ENCODE results near the gene CTNND1. TPM values are rescaled to one million over a fixed set of nuclear protein-coding genes. Genes with fewer than 3 reads are reported as not detected.
"Not testable (repeated sequence)": the region's sequence is repeated elsewhere in the genome, so short reads cannot be mapped to it uniquely, and the experiment has no call there.

Gene CTNND1
- total RNA-seq, 4 donors from 2014 or later: 19.7 to 29.8 (median 24.5) TPM

DNA sequence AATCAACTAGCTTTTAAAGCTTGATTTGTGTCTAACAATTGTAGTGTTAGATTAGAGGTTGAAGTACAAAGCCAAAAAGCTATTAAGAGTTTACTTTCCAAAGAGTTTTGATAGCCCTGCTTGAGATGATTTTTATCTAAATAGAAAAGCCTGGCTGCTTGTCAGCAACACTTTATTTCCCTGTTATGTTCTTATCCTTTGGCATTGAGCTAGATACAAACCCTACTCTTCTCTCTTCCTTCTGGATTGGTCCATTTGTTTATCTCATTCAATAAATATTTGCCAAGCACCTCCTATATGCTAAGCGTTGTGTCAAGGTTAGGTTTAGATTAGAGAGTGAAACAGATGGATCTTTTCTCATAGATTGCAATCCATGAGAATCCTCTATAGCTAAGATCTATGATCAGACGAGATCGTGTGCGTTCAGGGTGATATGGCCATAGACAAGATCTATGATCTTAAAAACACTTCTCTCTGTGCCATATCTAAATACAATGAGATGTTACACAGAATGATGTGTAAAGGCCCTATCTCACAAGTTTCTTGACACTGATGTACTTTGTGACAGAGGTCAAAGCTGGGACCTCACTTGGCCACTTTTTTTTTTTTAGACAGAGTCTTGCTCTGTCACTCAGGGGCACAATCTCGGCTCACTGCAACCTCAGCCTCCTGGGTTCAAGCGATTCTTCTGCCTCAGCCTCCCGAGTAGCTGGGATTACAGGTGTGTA, 57.8 kb downstream of the CTNND1 start:
- intact Hi-C loops (cut with DNase I; ENCODE audit: low total_unique reads): no loop called here
- no peak overlapping the region for H3K4me3 ChIP-seq
- in situ Hi-C loops (cut with MboI; ENCODE audit: low sequenced_read_pairs in 4 of 4): loop anchor here in 1 of 4 donors (25.0 kb wide), 2 partner anchors 257 to 693 kb away; partner anchors contain the start of genes OR5B21 and UBE2L6
- H3K4me1 ChIP-seq: no peaks in the 10 kb centered on the region
- DNase-seq (no peak), ATAC-seq (no peak)
- TF ChIP-seq POLR2A (IDR thresholded peaks at IDR 0.05): no peak
- TF ChIP-seq, protein P1, sequence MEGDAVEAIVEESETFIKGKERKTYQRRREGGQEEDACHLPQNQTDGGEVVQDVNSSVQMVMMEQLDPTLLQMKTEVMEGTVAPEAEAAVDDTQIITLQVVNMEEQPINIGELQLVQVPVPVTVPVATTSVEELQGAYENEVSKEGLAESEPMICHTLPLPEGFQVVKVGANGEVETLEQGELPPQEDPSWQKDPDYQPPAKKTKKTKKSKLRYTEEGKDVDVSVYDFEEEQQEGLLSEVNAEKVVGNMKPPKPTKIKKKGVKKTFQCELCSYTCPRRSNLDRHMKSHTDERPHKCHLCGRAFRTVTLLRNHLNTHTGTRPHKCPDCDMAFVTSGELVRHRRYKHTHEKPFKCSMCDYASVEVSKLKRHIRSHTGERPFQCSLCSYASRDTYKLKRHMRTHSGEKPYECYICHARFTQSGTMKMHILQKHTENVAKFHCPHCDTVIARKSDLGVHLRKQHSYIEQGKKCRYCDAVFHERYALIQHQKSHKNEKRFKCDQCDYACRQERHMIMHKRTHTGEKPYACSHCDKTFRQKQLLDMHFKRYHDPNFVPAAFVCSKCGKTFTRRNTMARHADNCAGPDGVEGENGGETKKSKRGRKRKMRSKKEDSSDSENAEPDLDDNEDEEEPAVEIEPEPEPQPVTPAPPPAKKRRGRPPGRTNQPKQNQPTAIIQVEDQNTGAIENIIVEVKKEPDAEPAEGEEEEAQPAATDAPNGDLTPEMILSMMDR (IDR thresholded peaks at IDR 0.05 in 4 of 5, conservative IDR thresholded peaks at IDR 0.05 in 1 of 5): no peak
- peaks cover 0 to 37% of the 10 kb centered on the region in 2 donors for H3K36me3 ChIP-seq
- no peaks in the 10 kb centered on the region for H3K9me3 ChIP-seq
- no peak overlapping the region for H3K27ac ChIP-seq
- no peaks in the 10 kb centered on the region for H3K27me3 ChIP-seq

- intact Hi-C loops (cut with DNase I; ENCODE audit: low total_unique reads): loop anchor here (5.0 kb wide), 1 partner anchor 262 kb away; no protein-coding TSS in a partner anchor
- H3K27me3 ChIP-seq: no peaks in the 10 kb centered on the region
- DNase-seq (no peak), ATAC-seq (no peak)
- TF ChIP-seq, protein P1 (IDR thresholded peaks at IDR 0.05 in 4 of 5, conservative IDR thresholded peaks at IDR 0.05 in 1 of 5): no peak
- TF ChIP-seq POLR2A (IDR thresholded peaks at IDR 0.05): no peak
- in situ Hi-C loops (cut with MboI; ENCODE audit: low sequenced_read_pairs in 4 of 4): loop anchor here in 1 of 4 donors (25.0 kb wide), 2 partner anchors 262 to 688 kb away; partner anchors contain the start of genes OR5B21 and UBE2L6
- no peaks in the 10 kb centered on the region for H3K36me3 ChIP-seq
- no peaks in the 10 kb centered on the region for H3K4me1 ChIP-seq
- H3K4me3 ChIP-seq: no peak overlapping the region
- H3K27ac ChIP-seq: no peak overlapping the region
- no peaks in the 10 kb centered on the region for H3K9me3 ChIP-seq
These were observed 62.3 kb downstream of the CTNND1 start for GRCh38 chr11:57823859-57824258.

DNA sequence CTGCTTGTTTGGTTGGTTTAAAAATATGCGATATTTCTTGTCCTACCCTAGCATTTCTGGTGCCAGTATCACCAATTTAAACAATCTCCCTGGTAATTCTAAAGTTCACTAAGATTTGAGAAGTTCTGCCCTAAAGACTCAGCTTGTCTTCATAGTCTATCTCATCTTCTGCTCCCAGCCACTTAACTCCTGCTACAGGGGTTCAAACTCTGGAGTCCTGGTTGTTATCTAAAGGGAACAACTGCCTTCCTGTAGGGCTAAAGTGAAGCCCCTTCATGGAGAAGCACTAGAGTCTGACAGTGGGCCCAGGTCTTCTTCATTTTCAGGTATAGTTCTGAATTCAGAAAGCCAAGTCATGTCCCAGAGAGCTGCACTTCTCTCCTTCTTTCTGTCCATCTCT, 73.2 kb downstream of the CTNND1 start:
- TF ChIP-seq POLR2A (IDR thresholded peaks at IDR 0.05): no peak
- TF ChIP-seq, protein P1 (IDR thresholded peaks at IDR 0.05 in 4 of 5, conservative IDR thresholded peaks at IDR 0.05 in 1 of 5): no peak
- H3K9me3 ChIP-seq: no peaks in the 10 kb centered on the region
- no peak overlapping the region for H3K27ac ChIP-seq
- no peaks in the 10 kb centered on the region for H3K4me1 ChIP-seq
- in situ Hi-C loops (cut with MboI; ENCODE audit: low sequenced_read_pairs in 4 of 4) (loop anchor here in 1 of 4 donors (25.0 kb wide), 1 partner anchor 677 kb away; the partner anchor contains the start of gene OR5B21), intact Hi-C loops (cut with DNase I; ENCODE audit: low total_unique reads) (no loop called here)
- no peaks in the 10 kb centered on the region for H3K27me3 ChIP-seq
- DNase-seq: no peak
- ATAC-seq: no peak
- no peaks in the 10 kb centered on the region for H3K36me3 ChIP-seq
- no peak overlapping the region for H3K4me3 ChIP-seq

GRCh38 chr11:57838609-57839008, 77.0 kb downstream of the CTNND1 start:
- intact Hi-C loops (cut with DNase I; ENCODE audit: low total_unique reads); H3K4me1 ChIP-seq; ATAC-seq; H3K9me3 ChIP-seq; H3K27me3 ChIP-seq; H3K36me3 ChIP-seq; DNase-seq; H3K27ac ChIP-seq; H3K4me3 ChIP-seq: not testable (repeated sequence)
- in situ Hi-C loops (cut with MboI; ENCODE audit: low sequenced_read_pairs in 4 of 4): loop anchor here in 1 of 4 donors (25.0 kb wide), 1 partner anchor 674 kb away; the partner anchor contains the start of gene OR5B21

GRCh38 chr11:57842873-57843272, 81.3 kb downstream of the CTNND1 start:
- Histone ChIP-seq H3K4me1 (no peaks in the 10 kb centered on the region), H3K4me3 (no peak overlapping the region), H3K27me3 (no peaks in the 10 kb centered on the region), H3K9me3 (no peaks in the 10 kb centered on the region), H3K27ac (no peak overlapping the region), H3K36me3 (no peaks in the 10 kb centered on the region)
- ATAC-seq (no peak), DNase-seq (no peak)
- intact Hi-C loops (cut with DNase I; ENCODE audit: low total_unique reads): no loop called here
- in situ Hi-C loops (cut with MboI; ENCODE audit: low sequenced_read_pairs in 4 of 4): loop anchor here in 1 of 4 donors (25.0 kb wide), 1 partner anchor 669 kb away; the partner anchor contains the start of gene OR5B21
- no peak for TF ChIP-seq POLR2A (IDR thresholded peaks at IDR 0.05)
